ENCODE results near the gene ATP11A. TPM values are rescaled to one million over a fixed set of nuclear protein-coding genes. Genes with fewer than 3 reads are reported as not detected.
A peak's percentile ranks its signal among the peaks of the same experiment; 100 is the strongest.

The ATP11A gene
- total and polyA plus RNA-seq, 2 experiments from 2014 or later = 12.3 to 52.6 TPM

GRCh38 chr13:112722433-112723263 lies 32.8 kb downstream of the ATP11A start:
- Histone ChIP-seq H3K4me1 (ENCODE audit: insufficient read depth) (peaks cover 55% of the 10 kb centered on the region), H3F3A (replicated peaks; ENCODE audit: low read depth) (0 out of 2 replicates have a peak, but pooled peaks cover 13% of the 10 kb centered on the region), H4K20me1 (replicated peaks; ENCODE audit: insufficient read depth) (no peaks in the 10 kb centered on the region), H3K4me2 (no peak overlapping the region), H3K27me3 (ENCODE audit: insufficient read depth) (no peaks in the 10 kb centered on the region), H3K9me2 (ENCODE audit: insufficient read depth) (no peaks in the 10 kb centered on the region), H3K36me3 (ENCODE audit: insufficient read depth) (no peaks in the 10 kb centered on the region), H3K79me2 (replicated peaks; ENCODE audit: insufficient read depth) (peaks cover 75% of the 10 kb centered on the region), H3K27ac (ENCODE audit: low read depth) (peak overlapping the region; percentile 43; the same call in 1 of the 2 replicates), H3K4me3 (no peak overlapping the region), H2AFZ (no peak overlapping the region)
- TF ChIP-seq JUNB (IDR thresholded peaks at IDR 0.05; ENCODE audit: unreplicated experiment) (no peak), EZH2 (IDR thresholded peaks at IDR 0.05; ENCODE audit: low read depth, unreplicated experiment) (no peak), POLR2AphosphoS5 (IDR thresholded peaks at IDR 0.05; ENCODE audit: low read depth) (no peak), REST (IDR thresholded peaks at IDR 0.05; ENCODE audit: unreplicated experiment) (no peak), EZH2phosphoT487 (IDR thresholded peaks at IDR 0.05; ENCODE audit: unreplicated experiment) (no peak)
- H3K4me3 Mint-ChIP-seq = no peak overlapping the region; the same call in 2 of the 3 replicates
- peaks cover 68% of the 10 kb centered on the region for H3K4me1 Mint-ChIP-seq
- H3K36me3 Mint-ChIP-seq (ENCODE audit: low read depth) = peaks cover 43% of the 10 kb centered on the region
- H3K27me3 Mint-ChIP-seq (ENCODE audit: insufficient read depth, low read depth, poor library complexity) = peaks cover 17% of the 10 kb centered on the region
- peak overlapping the region; percentile 10 for H3K27ac Mint-ChIP-seq
- peaks cover 19% of the 10 kb centered on the region for H3K9me3 Mint-ChIP-seq
- DNase-seq (ENCODE audit: low spot score) (peak; percentile 44), ATAC-seq (no peak)

- Mint-ChIP-seq H3K27ac (no peak overlapping the region), H3K4me1 (peaks cover 64% of the 10 kb centered on the region)
- H3K79me2 ChIP-seq (replicated peaks; ENCODE audit: insufficient read depth) = peaks cover 77% of the 10 kb centered on the region
- TF ChIP-seq CTCF (conservative IDR thresholded peaks at IDR 0.05; ENCODE audit: low read depth in 2 of 2) (no peak), JUNB (IDR thresholded peaks at IDR 0.05; ENCODE audit: unreplicated experiment) (no peak), EZH2phosphoT487 (IDR thresholded peaks at IDR 0.05; ENCODE audit: unreplicated experiment) (no peak), ZNF462 (CRISPR knock-in tag; IDR thresholded peaks at IDR 0.05) (no peak), ZNF114 (CRISPR knock-in tag; IDR thresholded peaks at IDR 0.05) (no peak), NANOG (IDR thresholded peaks at IDR 0.05; ENCODE audit: borderline replicate concordance) (no peak)
These were observed 33.9 kb downstream of the ATP11A start for GRCh38 chr13:112723771-112724170.

More at GRCh38 chr13:112723771-112724170, 33.9 kb downstream of the ATP11A start:
- peaks cover 19% of the 10 kb centered on the region for H3K9me3 Mint-ChIP-seq
- Histone ChIP-seq H3K9me2 (ENCODE audit: insufficient read depth) (no peaks in the 10 kb centered on the region), H3F3A (replicated peaks; ENCODE audit: low read depth) (0 out of 2 replicates have a peak, but pooled peaks cover 17% of the 10 kb centered on the region), H4K20me1 (replicated peaks; ENCODE audit: insufficient read depth) (no peaks in the 10 kb centered on the region), H3K36me3 (ENCODE audit: insufficient read depth) (no peaks in the 10 kb centered on the region), H3K4me2 (no peak overlapping the region), H3K4me1 (ENCODE audit: insufficient read depth) (peaks cover 45% of the 10 kb centered on the region), H3K4me3 (no peak overlapping the region), H3K27ac (ENCODE audit: low read depth) (no peak overlapping the region), H3K27me3 (ENCODE audit: insufficient read depth) (no peaks in the 10 kb centered on the region), H2AFZ (no peak overlapping the region)
- H3K4me3 Mint-ChIP-seq = no peak overlapping the region
- ATAC-seq (no peak), DNase-seq (ENCODE audit: low spot score) (no peak)
- H3K36me3 Mint-ChIP-seq (ENCODE audit: low read depth) = peaks cover 43% of the 10 kb centered on the region
- H3K27me3 Mint-ChIP-seq (ENCODE audit: insufficient read depth, low read depth, poor library complexity) = peaks cover 17% of the 10 kb centered on the region

All from GM23338 (cell line).